Stimulated activated CD4-positive, alpha-beta T cell treated with anti-CD3 and anti-CD28 coated beads, Interleukin-15, amount 100 ng/mL, for 24 hours (primary cell): ENCODE measurements around the gene TNFRSF25.
"Not testable (repeated sequence)": the region's sequence is repeated elsewhere in the genome, so short reads cannot be mapped to it uniquely, and the experiment has no call there.

Source experiments
- DNase-seq: peaks from one replicate; pipeline ENCODE4 v3.0.0-alpha.2; 2020

TNFRSF25 gene

GRCh38 chr1:6501279-6501813 is 35.4 kb upstream of the TNFRSF25 start:
- DNase-seq = no peak

GRCh38 chr1:6500544-6501278 is 34.7 kb upstream of the TNFRSF25 start:
- DNase-seq = no peak

- DNase-seq = no peak
Measured at GRCh38 chr1:6499296-6499695, 33.3 kb upstream of the TNFRSF25 start.

GRCh38 chr1:6498576-6499111 is 32.7 kb upstream of the TNFRSF25 start:
- DNase-seq = no peak

GRCh38 chr1:6497867-6498575 is 32.0 kb upstream of the TNFRSF25 start:
- DNase-seq = no peak

- DNase-seq = peak; percentile 67
Measured at GRCh38 chr1:6497215-6497866, 31.4 kb upstream of the TNFRSF25 start.

GRCh38 chr1:6496890-6497214 is 30.9 kb upstream of the TNFRSF25 start:
- DNase-seq = no peak

- DNase-seq = no peak
Measured at GRCh38 chr1:6496365-6496721, 30.4 kb upstream of the TNFRSF25 start.

- no peak for DNase-seq
Measured at GRCh38 chr1:6495540-6496364, 29.8 kb upstream of the TNFRSF25 start.

- DNase-seq = no peak
Measured at GRCh38 chr1:6495041-6495441, 29.1 kb upstream of the TNFRSF25 start.

- no peak for DNase-seq
Measured at GRCh38 chr1:6494627-6495026, 28.7 kb upstream of the TNFRSF25 start.

- DNase-seq = not testable (repeated sequence)
Measured at GRCh38 chr1:6493834-6494223, 27.9 kb upstream of the TNFRSF25 start.

- no peak for DNase-seq
Measured at GRCh38 chr1:6491966-6492365, 26.0 kb upstream of the TNFRSF25 start.

GRCh38 chr1:6491480-6491962 is 25.5 kb upstream of the TNFRSF25 start, which contains the start of gene PLEKHG5:
Gene PLEKHG5 (minus strand): TSS chr1:6491667. CDS start chr1:6477571, 14,096 bp downstream.
- DNase-seq = peak; percentile 38

- DNase-seq = no peak
Measured at GRCh38 chr1:6491081-6491449, 25.1 kb upstream of the TNFRSF25 start.

- DNase-seq = peak; percentile 80
Measured at GRCh38 chr1:6490181-6491080, 24.5 kb upstream of the TNFRSF25 start.

- DNase-seq = peak; percentile 87
Measured at GRCh38 chr1:6489799-6490180, 23.8 kb upstream of the TNFRSF25 start.

GRCh38 chr1:6489383-6489765 is 23.4 kb upstream of the TNFRSF25 start:
- no peak for DNase-seq

GRCh38 chr1:6488602-6489382 is 22.8 kb upstream of the TNFRSF25 start:
- DNase-seq = no peak

GRCh38 chr1:6487804-6488484 is 22.0 kb upstream of the TNFRSF25 start:
- no peak for DNase-seq
